IPS DF 19.7 (cell line): ENCODE results near the gene PLEKHA6.
"Not testable (repeated sequence)": the region's sequence is repeated elsewhere in the genome, so short reads cannot be mapped to it uniquely, and the experiment has no call there.

Experiments
- DNase-seq: peaks from one replicate; pipeline ENCODE4 v3.0.0-alpha.2; 2013; ENCODE audit warnings: low read depth, low spot score

The PLEKHA6 gene

GRCh38 chr1:204261266-204261665 lies 98.5 kb downstream of the PLEKHA6 start:
- no peak for DNase-seq

- no peak for DNase-seq
Observed at GRCh38 chr1:204260601-204261197, 99.0 kb downstream of the PLEKHA6 start.

GRCh38 chr1:204259782-204260181 lies 99.9 kb downstream of the PLEKHA6 start:
- DNase-seq = no peak

GRCh38 chr1:204259196-204259595 lies 100.5 kb downstream of the PLEKHA6 start:
- DNase-seq = no peak

- peak; percentile 45 for DNase-seq
Observed at GRCh38 chr1:204258213-204259115, 101.3 kb downstream of the PLEKHA6 start.

GRCh38 chr1:204257446-204257845 lies 102.3 kb downstream of the PLEKHA6 start:
- no peak for DNase-seq

GRCh38 chr1:204256531-204256930 lies 103.2 kb downstream of the PLEKHA6 start:
- no peak for DNase-seq

- DNase-seq = no peak
Observed at GRCh38 chr1:204255966-204256365, 103.8 kb downstream of the PLEKHA6 start.

GRCh38 chr1:204255225-204255624 lies 104.5 kb downstream of the PLEKHA6 start:
- DNase-seq = peak; percentile 40

GRCh38 chr1:204254031-204254661 lies 105.6 kb downstream of the PLEKHA6 start:
- DNase-seq = no peak

GRCh38 chr1:204251926-204252689 lies 107.6 kb downstream of the PLEKHA6 start:
- DNase-seq = no peak

- no peak for DNase-seq
Observed at GRCh38 chr1:204251286-204251685, 108.4 kb downstream of the PLEKHA6 start.

- no peak for DNase-seq
Observed at GRCh38 chr1:204250428-204251030, 109.2 kb downstream of the PLEKHA6 start.

GRCh38 chr1:204249736-204250427 lies 109.8 kb downstream of the PLEKHA6 start:
- DNase-seq = no peak

- no peak for DNase-seq
Observed at GRCh38 chr1:204248954-204249353, 110.8 kb downstream of the PLEKHA6 start.

GRCh38 chr1:204246876-204247275 lies 112.9 kb downstream of the PLEKHA6 start:
- no peak for DNase-seq

GRCh38 chr1:204242920-204243319 lies 116.8 kb downstream of the PLEKHA6 start:
- DNase-seq = no peak

- no peak for DNase-seq
Observed at GRCh38 chr1:204241914-204242313, 117.8 kb downstream of the PLEKHA6 start.

GRCh38 chr1:204241050-204241449 lies 118.7 kb downstream of the PLEKHA6 start:
- no peak for DNase-seq

GRCh38 chr1:204240233-204240632 lies 119.5 kb downstream of the PLEKHA6 start:
- no peak for DNase-seq

- not testable (repeated sequence) for DNase-seq
Observed at GRCh38 chr1:204239401-204239800, 120.3 kb downstream of the PLEKHA6 start.
